Middle frontal gyrus (tissue), 1 donor: ENCODE results near the gene CDK11B.
"Not testable (repeated sequence)": the region's sequence is repeated elsewhere in the genome, so short reads cannot be mapped to it uniquely, and the experiment has no call there.

Experiments
- DNase-seq: peaks from one replicate; pipeline ENCODE4 v3.0.0-alpha.2; 2015; ENCODE audit warnings: low spot score; ENCODE audit errors: extremely low spot score

CDK11B gene

DNA sequence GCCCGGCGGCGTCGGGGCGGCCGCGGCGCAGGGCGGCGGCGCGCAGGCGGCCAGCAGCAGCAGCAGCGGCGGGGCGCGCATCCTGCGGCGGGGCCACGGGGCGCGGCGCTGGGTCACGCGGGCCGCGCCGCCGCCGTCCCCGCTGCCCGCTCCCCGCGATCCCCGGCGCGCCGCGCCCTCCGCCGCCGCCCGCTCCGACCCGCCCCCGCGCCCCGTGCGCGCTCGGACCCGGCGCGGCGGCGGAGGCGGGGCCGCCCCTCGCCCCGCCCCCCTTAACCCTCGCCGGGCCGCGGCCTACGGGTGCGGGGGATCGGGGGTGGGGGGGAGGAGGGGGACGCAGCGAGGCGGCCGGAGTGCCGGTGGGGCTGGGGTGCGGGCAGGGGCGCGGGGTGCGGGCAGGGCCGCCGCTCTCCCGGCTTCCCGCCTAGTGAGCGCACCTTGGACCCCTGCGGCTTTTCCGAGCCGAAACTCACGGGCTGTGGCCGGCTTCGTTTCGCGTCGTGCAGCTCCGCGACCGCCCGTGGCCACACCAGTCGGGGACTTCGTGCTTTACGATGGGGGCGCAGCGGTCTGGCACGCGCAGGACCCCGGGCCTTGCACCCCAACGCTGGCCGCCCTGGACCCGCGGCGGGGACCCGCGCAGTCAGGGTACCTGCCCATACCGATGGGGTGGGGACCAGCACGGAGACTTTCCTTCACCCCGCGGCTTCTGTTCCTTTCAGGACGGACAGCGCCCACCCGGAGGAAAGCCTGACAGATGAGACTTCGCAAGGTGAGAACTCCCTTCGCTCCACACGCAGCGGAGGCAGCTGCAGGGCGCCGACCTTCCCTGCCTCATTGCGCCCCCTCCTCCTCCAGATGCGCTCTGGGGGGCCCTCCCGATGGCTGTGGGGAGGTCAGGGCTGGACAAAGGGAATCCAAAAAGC is 58.6 kb downstream of the CDK11B start, which contains the start of gene FNDC10:
FNDC10 (minus strand) TSS at position 201 of the 926 bp plus-strand sequence; CDS start at position 81, 120 bp downstream.
- no peak for DNase-seq

DNA sequence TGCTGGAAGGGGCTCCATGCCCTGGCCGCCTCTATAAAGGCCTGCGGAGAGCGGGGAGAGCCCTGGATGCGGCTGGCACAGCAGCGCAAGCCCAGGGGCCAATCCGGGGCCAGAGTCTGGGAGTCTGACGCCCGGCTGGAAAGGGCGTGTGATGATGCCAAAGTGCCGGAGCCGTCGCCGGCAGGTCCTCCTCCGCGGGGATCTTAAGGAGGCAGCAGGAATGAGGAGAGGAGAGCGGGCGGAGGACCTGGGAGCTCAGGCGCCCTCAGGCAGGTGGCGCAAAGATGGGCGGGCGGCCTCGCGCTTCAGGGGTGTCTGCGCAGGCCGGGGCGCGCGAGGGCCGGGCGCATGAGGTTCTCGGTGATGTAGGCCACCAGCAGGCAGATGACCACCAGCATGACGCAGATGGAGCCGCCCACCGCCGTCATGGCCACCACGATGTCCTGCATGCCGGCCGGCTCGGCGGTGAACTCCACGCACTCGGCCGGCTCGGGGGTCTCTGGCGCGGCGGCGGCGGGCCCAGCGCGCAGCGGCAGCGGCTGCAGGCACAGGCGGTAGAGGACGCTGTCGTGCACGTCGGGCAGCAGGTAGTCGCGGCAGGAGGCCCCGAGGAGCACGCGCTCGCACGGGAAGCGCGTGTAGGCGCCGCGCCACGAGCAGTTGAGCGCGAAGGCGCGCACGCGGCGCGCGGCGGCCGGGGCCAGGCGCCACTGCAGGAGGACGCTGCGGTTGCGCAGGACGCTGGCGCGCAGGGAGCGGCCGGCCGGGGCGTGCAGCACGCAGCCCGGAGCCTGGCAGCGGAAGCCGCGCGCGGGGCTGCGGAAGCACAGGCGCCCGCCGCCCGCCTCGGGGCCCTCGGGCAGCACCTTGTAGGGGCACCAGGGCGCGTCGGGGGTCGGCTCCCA is 59.5 kb downstream of the CDK11B start:
- DNase-seq, result no peak

- no peak for DNase-seq
Observed at GRCh38 chr1:1598720-1599029, 60.1 kb downstream of the CDK11B start.

- DNase-seq, result no peak
Observed at GRCh38 chr1:1598051-1598719, 60.6 kb downstream of the CDK11B start.

- no peak for DNase-seq
Observed at GRCh38 chr1:1597275-1597930, 61.4 kb downstream of the CDK11B start.

- DNase-seq, result no peak
Observed at GRCh38 chr1:1596493-1597274, 62.1 kb downstream of the CDK11B start.

- not testable (repeated sequence) for DNase-seq
Observed at GRCh38 chr1:1595341-1595740, 63.5 kb downstream of the CDK11B start.

- no peak for DNase-seq
Observed at GRCh38 chr1:1594602-1595260, 64.1 kb downstream of the CDK11B start.

GRCh38 chr1:1593834-1594601 is 64.8 kb downstream of the CDK11B start:
- DNase-seq, result no peak

DNA sequence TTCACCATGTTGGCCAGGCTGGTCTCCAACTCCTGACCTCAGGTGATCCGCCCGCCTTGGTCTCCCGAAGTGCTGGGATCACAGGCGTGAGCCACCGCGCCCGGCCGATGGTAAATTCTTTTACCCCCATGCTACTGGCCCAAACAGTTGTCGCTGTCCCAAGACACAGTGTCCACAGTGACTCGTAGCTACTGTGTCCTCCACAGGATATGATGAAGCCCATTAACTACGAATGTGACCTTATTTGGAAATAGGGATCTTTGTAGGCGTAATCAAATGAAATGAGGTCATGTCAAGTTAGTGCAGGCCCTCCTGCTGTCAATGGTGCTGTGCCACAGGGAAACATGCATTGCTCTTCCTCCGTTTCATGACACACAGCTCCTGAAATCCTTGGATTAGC is 67.4 kb downstream of the CDK11B start:
- DNase-seq, result no peak
